ENCODE results near the gene CES3.
"Not testable (repeated sequence)": the region's sequence is repeated elsewhere in the genome, so short reads cannot be mapped to it uniquely, and the experiment has no call there.

The CES3 gene

DNA sequence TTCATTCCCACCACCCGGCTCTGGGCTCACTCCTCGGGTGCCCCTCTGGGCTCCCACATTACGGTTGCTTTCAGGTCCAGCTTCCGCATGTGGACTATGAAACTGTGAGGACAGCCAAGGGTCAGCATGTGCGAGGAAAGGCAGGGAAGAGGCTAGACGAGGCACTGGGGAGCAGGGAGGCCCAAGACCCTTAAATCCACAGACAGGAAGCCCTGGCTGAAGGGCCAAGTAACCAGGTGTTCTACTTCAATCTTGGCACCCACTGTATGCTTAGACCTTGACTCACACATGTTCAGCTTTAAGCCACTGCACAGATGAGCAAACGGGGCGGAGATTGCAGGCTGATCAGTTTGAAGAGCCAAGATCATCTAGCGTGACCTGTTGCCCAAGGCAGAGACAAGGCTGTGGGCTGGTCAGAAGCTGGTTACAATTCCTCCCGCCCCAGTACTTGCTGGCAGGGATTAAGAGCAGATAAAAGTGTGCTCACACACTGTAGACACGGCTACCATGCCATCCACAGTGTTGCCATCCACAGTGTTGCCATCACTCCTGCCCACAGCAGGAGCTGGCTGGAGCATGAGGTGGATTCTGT lies 27.2 kb downstream of the CES3 start, which contains the start of gene CES4A:
Gene CES4A (plus strand): TSS at position 393 of the 592 bp plus-strand sequence. CDS start 184 bp downstream, at position 577.
- DNase-seq (ENCODE audit: low read depth): peak; percentile 43

DNA sequence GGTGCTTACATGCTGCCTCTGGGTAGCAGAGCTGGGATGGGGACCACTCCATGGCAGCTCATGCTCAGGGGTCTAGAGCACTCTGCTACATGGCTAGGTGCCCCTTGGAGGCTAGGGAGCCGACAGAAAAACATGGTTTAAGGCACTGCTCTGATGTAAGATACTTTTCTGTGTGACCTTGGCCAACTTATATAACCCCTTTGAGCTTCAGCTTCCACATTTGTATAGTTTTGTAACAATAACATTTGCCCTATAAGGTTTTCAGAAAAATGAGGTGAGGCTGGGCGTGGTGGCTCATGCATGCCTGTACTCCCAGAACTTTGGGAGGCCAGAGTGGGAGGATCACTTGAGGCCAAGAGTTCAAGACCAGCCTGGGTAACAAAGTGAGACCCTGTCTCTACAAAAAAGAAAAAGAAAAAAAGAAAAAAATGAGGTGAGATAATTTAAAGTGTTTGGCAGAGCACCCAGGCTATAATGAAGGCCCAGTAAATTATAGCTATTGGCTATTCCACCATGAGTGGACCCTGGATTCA lies 30.5 kb downstream of the CES3 start:
- H3K4me3 ChIP-seq (ENCODE audit: low read depth, low read length): no peak overlapping the region
- DNase-seq (ENCODE audit: low read depth): no peak

More for the DNA sequence above, 27.2 kb downstream of the CES3 start, which contains the start of gene CES4A:
- H3K4me3 ChIP-seq (ENCODE audit: low read depth, low read length): no peak within 1 kb of the TSS

DNA sequence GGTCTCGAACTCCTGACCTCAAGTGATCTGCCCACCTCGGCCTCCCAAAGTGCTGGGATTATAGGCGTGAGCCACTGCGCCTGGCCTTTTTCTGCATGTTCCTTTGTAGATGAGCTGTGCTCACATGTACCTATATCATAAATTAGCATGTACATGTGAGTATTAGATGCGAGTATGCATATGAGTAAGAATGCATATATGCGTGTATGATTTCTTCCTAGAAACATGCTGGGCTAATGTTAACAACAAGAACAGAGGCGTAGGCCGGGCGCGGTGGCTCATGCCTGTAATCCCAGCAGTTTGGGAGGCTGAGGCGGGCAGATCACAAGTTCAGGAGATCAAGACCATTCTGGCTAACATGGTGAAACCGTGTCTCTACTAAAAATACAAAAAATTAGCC lies 32.5 kb downstream of the CES3 start:
- not testable (repeated sequence) for H3K4me3 ChIP-seq (ENCODE audit: low read depth, low read length); DNase-seq (ENCODE audit: low read depth)

DNA sequence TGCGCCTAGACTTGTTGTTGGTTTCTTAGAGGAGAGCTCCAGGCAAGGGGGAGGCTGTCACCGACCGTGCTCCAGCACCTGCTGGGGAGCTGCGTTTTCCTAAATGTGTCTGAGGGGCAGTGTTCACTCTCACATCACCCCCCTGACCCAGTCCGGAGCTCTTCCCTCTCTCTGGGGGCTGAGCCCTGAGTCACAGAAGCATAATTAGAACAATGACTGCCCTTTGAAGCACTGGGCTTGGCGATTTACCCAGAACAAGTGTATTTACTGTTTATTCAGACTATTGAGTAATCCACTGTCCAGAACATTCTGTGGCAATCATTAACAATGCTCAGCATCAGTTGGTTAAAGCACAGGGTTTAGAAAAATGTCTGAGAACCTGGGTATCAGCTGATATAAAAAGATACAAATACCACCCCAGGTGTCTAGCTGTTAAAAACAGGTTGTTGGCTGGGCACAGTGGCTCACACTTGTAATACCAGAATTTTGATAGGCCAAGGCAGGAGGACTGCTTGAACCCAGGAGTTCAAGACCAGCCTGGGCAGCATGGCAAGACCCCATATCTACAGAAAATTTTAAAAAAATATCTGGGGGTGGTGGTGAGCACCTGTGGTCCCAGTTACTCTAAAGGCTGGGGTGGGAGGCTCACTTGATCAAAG lies 35.4 kb downstream of the CES3 start:
- peak; percentile 65 for DNase-seq (ENCODE audit: low read depth)
- no peak overlapping the region for H3K4me3 ChIP-seq (ENCODE audit: low read depth, low read length)

DNA sequence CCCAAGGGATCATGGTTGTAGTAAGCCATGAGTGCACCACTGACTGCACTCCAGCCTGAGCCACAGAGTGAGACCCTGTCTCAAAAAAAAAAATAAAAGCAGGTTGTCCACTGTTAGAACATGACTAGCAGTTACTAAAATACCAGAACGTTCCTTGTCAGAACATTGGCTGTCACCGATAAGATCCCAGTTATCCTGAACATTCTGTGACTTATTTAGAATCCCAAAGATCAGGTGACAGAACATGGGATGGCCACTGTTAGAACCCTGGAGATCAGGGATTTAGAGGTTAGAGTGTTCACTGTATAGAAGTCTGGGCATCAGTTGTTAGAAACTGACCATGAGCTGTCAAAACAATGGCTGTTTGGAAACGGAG lies 35.9 kb downstream of the CES3 start:
- DNase-seq (ENCODE audit: low read depth): no peak
- no peak overlapping the region for H3K4me3 ChIP-seq (ENCODE audit: low read depth, low read length)

DNA sequence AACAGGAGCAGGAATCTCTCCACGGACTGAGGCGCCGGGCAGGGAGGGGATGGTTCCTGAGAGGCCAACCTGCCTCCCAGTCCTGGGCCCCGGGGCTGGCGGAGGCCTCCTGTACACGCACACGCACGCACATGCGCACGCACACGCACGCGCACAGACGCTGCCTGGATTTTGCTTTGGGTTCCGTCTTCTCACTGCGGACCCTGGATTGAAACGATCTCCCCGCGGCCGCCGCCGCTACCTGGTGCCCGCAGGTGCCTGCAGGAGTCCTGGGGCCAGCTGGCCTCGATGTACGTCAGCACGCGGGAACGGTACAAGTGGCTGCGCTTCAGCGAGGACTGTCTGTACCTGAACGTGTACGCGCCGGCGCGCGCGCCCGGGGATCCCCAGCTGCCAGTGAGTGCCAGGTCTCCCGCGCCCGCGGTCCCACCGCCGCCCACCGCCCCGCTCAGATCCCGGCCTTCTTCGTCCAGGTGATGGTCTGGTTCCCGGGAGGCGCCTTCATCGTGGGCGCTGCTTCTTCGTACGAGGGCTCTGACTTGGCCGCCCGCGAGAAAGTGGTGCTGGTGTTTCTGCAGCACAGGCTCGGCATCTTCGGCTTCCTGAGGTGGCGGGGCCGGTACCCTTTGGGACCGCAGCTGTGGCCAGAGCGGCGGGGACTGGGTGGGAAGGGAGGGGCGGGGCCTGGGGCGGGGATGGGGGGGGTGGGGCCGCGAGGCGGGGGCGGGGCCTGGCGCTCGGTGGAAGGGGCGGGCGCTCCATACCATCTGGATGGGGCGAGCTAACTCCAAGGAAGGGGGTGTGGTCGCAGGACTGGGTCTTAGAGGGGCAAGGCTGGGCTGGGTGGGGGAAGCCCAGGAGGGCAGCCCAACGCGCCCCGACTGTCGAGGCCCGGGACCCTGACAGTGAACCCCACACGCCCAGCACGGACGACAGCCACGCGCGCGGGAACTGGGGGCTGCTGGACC lies 39.6 kb downstream of the CES3 start:
- DNase-seq (ENCODE audit: low read depth): no peak
- peak overlapping the region; percentile 49 for H3K4me3 ChIP-seq (ENCODE audit: low read depth, low read length)

DNA sequence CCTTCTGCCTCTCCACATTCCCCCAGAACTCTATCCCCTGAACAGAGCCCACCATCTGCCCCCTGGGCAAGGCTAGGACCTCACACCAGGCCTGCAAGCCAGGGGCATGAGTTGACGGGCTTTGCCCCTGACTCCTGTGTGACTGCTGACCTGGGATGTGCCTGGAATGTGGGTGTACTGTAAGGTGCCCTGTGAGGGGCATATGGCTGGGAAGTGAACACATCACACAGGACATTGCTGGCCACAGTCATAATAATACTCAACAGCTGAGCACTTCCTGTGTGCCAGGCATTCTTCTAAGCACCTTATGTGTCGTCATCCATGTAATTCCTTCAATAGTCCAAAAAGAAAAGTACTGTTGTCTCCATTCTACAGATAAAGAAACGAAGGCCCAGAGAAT lies 40.7 kb downstream of the CES3 start:
- H3K4me3 ChIP-seq (ENCODE audit: low read depth, low read length): no peak overlapping the region
- DNase-seq (ENCODE audit: low read depth): no peak

DNA sequence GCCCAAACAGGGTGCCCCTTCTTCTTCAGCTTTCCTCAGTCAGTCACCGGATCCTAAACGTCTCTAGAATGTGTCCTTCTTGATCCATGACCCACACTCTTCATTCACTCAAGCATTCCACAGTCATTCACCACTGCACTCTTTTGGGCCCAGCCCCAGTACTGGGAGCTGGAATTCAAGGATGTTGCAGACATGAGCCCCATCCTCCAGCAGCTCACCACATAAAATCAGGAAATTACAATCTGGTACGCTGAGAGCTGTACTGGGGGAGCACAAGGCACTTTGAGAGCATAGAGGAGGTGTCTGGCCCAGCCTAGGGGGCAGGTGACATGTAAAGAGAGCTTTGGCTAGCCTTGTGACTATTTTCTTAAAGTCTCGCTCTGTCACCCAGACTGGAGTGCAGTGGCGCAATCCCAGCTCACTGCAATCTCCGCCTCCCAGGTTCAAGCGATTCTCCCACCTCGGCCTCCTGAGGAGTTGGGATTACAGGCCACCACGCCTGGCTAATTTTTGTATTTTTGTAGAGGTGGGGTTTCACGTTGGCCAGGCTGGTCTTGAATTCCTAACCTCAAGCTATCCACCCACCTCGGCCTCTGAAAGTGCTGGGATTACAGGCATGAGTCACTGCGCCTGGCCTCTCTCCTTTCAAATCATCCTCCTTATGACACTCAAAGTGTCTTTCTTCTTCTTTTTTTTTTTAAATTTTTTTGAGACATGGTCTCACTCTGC lies 46.0 kb downstream of the CES3 start:
- no peak overlapping the region for H3K4me3 ChIP-seq (ENCODE audit: low read depth, low read length)
- DNase-seq (ENCODE audit: low read depth): no peak

DNA sequence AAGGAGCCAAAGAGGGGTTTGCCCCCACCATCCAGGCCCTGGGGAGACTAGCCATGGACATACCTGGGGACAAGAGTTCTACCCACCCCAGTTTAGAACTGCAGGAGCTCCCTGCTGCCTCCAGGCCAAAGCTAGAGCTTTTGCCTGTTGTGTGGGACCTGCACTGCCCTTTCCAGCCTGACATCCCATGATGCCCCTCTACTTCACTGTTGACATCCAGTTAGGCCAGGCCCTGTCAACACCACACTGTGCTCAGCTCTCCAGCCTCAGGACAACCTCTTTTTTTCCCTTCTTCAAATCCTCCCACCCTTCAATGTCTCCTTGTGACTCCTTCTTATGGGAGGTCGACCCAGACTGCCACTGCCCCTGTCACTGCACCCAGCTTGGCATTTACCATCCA lies 48.1 kb downstream of the CES3 start:
- no peak overlapping the region for H3K4me3 ChIP-seq (ENCODE audit: low read depth, low read length)
- no peak for DNase-seq (ENCODE audit: low read depth)

DNA sequence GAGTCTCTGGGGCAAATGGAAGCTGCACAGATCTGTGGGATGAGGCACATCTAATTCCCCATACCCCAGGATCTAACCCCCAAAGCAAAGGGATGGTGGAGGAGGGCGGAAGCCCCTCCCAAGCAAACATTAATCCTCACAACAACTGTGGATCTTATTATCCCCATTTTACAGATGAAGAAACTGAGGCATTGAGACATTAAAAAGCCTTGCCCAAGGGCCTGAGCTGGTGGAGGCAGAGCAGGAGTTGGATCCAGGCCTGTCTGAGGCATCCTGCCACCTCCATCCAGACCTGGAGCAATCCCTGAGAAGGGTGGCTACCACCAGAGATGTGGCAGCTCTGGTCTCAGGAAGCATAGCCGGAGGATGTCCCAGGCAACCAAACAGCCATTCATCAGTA lies 50.2 kb downstream of the CES3 start:
- H3K4me3 ChIP-seq (ENCODE audit: low read depth, low read length): no peak overlapping the region
- no peak for DNase-seq (ENCODE audit: low read depth)

DNA sequence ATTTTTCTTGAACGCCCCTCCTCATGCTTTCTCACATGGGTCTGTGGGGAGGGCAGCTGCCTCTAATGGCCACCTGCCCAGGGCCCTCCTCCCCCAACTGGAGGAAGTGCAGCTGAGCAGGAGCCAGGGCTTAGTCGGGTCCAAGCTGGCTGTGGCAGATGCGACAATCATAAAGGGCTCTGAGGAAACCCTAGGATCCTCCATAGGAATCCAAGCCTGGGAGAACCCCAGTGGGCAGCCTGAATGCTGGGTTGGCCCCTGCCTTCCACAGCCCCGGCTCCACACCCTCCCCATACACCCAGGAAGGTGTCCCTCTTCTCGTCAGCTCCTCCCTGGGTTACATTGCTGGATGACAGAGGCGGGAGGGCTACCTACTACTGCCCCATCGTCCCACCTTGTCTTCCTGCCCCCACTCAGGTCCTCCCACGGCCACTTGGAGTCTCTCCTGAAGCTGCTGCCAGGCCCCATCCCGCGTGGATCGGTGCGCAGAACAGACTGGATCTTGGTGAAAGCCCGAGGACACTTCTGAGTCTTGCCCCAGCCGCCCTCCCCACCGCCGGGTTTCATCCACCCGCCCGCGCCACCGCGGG lies 52.3 kb downstream of the CES3 start:
- DNase-seq (ENCODE audit: low read depth): no peak
- peak overlapping the region; percentile 43 for H3K4me3 ChIP-seq (ENCODE audit: low read depth, low read length)

DNA sequence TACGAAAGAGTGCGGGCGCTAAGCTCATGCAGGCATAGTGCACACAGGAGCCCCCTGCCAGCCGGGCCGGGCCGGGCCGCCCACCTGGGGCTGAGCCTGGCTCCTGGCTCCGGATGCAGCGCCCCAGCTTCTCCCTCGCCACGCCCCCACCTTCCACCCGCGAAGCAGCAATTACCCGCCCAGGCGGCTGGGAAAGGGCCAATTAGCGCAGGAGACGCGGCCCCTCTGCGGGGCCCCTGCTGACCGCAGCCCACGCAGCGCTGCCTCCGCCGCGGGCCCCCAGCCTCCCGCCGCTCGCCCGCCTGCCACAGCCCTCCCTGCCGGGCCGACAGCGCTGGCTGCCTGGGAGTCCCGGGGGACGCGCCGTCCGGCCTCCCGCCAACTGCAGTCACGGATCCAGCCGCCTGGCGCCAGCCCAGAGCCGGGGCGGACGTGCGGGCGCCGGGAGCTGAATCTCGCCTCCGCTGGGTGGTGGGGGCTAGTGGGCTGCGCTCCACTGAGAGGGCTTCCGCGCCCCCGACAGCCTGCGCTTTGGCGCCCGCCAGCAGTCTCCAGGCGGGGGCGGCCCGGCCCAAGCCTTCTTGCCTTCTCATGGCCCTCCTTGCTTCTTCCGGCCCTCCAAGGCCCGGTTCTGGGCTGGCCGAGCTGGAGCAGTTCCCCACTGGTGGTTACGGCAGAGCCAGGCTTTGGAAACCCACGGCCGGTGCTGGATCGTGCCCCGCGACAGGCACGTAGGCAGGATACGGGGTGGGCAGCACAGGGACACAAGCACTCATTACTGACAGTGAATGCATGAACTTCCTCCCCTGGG lies 53.0 kb downstream of the CES3 start:
- peak overlapping the region; percentile 43 for H3K4me3 ChIP-seq (ENCODE audit: low read depth, low read length)
- peak; percentile 41 for DNase-seq (ENCODE audit: low read depth)

DNA sequence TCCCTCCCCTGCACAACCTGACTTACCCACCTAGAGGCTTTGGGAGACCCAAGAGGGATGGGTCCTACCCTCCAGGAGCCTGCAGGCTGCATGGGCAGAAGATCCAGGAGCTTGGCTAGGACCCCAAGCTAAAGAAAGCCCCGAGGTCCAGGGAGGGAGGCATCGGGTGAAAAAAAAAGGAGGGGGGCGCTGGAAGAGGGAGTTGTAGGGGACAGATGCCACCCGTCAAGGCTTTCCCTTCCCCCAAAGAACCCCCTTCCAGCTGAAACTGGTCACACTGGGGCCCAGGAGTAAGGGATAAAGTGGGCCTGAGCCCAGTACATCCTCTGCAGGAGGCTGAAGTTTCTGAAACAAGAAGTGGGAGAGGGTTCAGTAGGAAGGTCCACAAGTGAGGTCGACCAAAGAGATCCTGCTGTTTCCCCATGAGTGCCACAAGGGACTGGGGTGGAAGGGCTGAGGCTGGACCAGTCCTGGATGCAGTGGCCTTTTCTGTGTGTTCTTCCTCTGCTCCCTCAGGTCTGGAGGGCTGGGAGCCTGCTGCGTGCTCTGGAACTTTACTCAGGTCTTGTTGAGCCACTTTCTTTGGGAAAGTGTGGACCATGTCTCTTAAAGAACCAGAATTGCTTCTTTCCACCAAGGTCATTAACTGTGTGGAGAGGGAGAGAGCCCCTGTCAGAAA lies 53.7 kb downstream of the CES3 start:
- peak overlapping the region; percentile 43 for H3K4me3 ChIP-seq (ENCODE audit: low read depth, low read length)
- DNase-seq (ENCODE audit: low read depth): no peak

DNA sequence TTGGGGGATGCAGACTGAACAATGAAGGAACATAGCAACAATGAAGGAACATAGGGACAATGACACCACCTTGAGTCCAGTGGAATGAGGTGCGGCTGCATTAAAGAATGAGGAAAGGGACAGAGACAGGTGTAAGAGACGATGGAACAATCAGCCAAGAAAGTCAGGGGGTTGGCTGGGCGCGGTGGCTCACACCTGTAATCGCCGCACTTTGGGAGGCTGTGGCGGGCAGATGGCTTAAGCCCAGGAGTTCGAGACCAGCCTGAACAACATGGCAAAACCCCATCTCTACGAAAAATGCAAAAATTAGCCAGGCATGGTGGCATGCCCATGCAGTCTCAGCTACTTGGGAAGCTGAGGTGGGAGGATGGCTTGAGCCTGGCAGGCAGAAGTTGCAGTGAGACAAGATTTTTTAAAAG lies 54.3 kb downstream of the CES3 start:
- DNase-seq (ENCODE audit: low read depth): no peak
- H3K4me3 ChIP-seq (ENCODE audit: low read depth, low read length): no peak overlapping the region

DNA sequence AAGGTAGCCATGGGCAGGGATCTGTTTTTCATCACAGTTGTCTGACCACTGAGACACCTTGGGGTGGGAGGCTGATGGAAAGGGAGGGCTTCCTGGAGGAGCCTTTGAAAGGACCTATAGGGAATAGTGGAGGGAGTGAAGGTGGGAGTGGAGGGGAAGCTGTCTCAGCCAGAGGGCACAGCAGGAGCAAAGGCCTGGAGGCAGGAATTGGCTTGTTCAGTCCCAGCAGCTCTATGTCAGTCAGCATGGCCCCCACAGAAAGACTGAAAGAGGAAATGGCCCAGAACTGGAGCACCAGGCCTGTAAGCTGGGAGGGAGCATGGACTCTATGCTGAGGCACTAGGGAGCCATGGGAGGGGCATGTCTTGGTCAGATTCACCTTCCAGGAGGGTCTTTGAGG lies 55.1 kb downstream of the CES3 start:
- DNase-seq (ENCODE audit: low read depth): no peak
- H3K4me3 ChIP-seq (ENCODE audit: low read depth, low read length): no peak overlapping the region

DNA sequence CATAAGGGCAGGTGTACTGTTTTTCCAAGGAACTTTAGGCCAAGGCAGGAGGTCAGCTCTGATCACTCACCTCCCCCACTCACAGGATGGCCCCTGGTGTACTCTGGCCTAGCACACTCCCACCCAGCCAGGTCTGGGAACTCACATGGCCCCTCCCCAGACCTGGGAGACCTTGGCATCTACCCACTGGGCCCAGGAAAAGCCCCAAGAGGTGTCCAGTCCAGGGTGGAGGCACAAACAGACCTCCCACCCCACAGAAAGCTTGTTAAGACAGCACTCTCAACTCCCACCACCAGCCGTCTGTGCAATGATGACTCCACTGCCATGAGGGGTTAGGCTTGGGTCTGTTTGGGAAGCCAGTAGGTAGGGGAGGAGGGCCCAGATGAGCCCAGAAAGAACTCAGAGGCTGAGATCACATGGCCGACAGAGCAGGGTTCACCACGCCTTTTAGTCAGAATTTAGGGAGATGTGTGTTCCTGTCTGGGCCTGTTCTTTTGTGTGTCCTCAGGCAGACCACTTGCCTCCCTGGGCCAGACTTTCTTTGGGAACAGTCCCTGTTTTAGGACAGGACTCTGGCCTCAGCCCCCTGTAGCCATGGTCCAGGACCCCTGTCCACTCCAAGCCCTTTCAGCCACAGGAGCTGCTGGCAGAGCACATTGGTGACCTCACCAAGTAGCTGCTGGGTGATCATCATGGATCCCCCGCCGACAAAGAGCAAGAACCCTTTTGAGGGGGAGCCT lies 55.8 kb downstream of the CES3 start:
- DNase-seq (ENCODE audit: low read depth): no peak

DNA sequence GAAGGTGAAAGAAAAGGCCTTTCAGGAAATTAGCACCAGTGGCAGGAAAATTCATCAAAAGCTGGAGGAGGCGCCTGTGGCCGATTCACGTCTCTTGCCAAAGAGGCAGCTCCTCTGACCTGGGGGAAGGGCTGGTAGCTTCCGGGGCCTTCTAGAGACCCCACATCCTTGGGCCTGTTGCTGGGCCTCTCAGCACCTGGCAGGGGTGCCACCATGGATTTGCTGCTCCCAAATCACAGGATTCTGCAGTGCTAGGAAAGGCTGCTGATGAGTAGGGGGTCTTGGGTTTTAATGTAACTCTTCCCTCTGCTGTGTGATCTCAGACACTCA lies 56.3 kb downstream of the CES3 start:
- H3K4me3 ChIP-seq (ENCODE audit: low read depth, low read length): no peak overlapping the region
- no peak for DNase-seq (ENCODE audit: low read depth)

More for the DNA sequence above, 55.8 kb downstream of the CES3 start:
- H3K4me3 ChIP-seq (ENCODE audit: low read depth, low read length): no peak overlapping the region
